ENCODE results near the gene USH2A.

DNA sequence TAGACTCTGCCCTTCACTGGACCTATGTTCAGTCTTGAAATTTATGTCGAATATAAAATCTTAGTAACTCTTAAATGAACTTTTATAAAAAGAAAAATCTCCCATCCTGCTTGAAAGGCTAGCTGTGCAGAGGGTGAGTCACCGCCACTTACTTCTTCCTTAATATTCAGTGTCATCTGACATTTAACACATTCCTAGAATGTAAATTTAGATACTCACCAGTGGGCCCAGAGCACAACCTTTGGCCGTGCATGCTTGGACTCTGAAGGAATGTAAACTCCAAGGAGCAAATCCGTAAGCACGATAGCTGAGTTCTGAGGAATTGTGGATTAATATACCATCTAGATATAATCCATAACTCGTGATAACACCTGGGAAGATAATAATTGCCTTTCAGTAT, 452.8 kb downstream of the USH2A start:
- TF ChIP-seq, protein P1, sequence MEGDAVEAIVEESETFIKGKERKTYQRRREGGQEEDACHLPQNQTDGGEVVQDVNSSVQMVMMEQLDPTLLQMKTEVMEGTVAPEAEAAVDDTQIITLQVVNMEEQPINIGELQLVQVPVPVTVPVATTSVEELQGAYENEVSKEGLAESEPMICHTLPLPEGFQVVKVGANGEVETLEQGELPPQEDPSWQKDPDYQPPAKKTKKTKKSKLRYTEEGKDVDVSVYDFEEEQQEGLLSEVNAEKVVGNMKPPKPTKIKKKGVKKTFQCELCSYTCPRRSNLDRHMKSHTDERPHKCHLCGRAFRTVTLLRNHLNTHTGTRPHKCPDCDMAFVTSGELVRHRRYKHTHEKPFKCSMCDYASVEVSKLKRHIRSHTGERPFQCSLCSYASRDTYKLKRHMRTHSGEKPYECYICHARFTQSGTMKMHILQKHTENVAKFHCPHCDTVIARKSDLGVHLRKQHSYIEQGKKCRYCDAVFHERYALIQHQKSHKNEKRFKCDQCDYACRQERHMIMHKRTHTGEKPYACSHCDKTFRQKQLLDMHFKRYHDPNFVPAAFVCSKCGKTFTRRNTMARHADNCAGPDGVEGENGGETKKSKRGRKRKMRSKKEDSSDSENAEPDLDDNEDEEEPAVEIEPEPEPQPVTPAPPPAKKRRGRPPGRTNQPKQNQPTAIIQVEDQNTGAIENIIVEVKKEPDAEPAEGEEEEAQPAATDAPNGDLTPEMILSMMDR (tag by site-specific recombination; IDR thresholded peaks at IDR 0.05): no peak
- TF ChIP-seq ZXDB (tag by site-specific recombination; IDR thresholded peaks at IDR 0.05): no peak
- no peak for TF ChIP-seq HOXA7 (CRISPR knock-in tag; IDR thresholded peaks at IDR 0.05; ENCODE audit: borderline replicate concordance)
- TF ChIP-seq, protein P2, sequence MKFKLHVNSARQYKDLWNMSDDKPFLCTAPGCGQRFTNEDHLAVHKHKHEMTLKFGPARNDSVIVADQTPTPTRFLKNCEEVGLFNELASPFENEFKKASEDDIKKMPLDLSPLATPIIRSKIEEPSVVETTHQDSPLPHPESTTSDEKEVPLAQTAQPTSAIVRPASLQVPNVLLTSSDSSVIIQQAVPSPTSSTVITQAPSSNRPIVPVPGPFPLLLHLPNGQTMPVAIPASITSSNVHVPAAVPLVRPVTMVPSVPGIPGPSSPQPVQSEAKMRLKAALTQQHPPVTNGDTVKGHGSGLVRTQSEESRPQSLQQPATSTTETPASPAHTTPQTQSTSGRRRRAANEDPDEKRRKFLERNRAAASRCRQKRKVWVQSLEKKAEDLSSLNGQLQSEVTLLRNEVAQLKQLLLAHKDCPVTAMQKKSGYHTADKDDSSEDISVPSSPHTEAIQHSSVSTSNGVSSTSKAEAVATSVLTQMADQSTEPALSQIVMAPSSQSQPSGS (tag by site-specific recombination; IDR thresholded peaks at IDR 0.05; ENCODE audit: low read depth): no peak

Measured in HEK293 (cell line).